Esophagus muscularis mucosa (tissue), 4 donors: ENCODE results near the gene NTPCR. TPM values are rescaled to one million over a fixed set of nuclear protein-coding genes. Genes with fewer than 3 reads are reported as not detected.
"Not testable (repeated sequence)": the region's sequence is repeated elsewhere in the genome, so short reads cannot be mapped to it uniquely, and the experiment has no call there.

Experiments used
- DNase-seq: peaks from one replicate; pipeline ENCODE4 v3.0.0-alpha.2; 2017; ENCODE audit errors: extremely low spot score
- H3K27ac ChIP-seq, 4 donors: fragments of 200-600 bp; sonication (generic); replicated peaks in 1 of 4; 1 replicate in 3 of 4; 2 replicates in 1 of 4; pipeline ENCODE4 v1.5.1; 2016 to 2019; ENCODE audit warnings: mild to moderate bottlenecking in 1 of 4
- H3K27me3 ChIP-seq, 4 donors: fragments of 200-600 bp; sonication (generic); one replicate each; pipeline versions ENCODE4 v1.5.1 to v1.6.0; 2016 to 2019
- H3K36me3 ChIP-seq, 4 donors: fragments of 200-600 bp; sonication (generic); one replicate each; pipeline ENCODE4 v1.5.1; 2016 to 2019
- H3K4me1 ChIP-seq, 4 donors: fragments of 200-600 bp; sonication (generic); one replicate each; pipeline ENCODE4 v1.5.1; 2016 to 2019
- H3K4me3 ChIP-seq, 4 donors: fragments of 200-600 bp; sonication (generic); 1 replicate in 2 of 4; 2 replicates in 2 of 4; pipeline ENCODE4 v1.5.1; 2016 to 2019; ENCODE audit warnings: mild to moderate bottlenecking in 4 of 4, moderate library complexity in 1 of 4
- H3K9me3 ChIP-seq, 4 donors: fragments of 200-600 bp; sonication (generic); 1 replicate in 3 of 4; 2 replicates in 1 of 4; pipeline ENCODE4 v1.5.1; 2016 to 2019
- EP300 ChIP-seq: sonication (generic); formaldehyde crosslinking; IDR thresholded peaks from one replicate; pipeline ENCODE4 v1.6.1; 2017; ENCODE audit warnings: antibody characterized with exemption
- POLR2A ChIP-seq: fragments of 450-650 bp; IDR thresholded peaks from one replicate; pipeline ENCODE4 v1.6.1; 2017; ENCODE audit warnings: antibody characterized with exemption, moderate library complexity, mild to moderate bottlenecking, low read depth
- POLR2AphosphoS5 ChIP-seq, 2 donors: sonication (generic); formaldehyde crosslinking; IDR thresholded peaks; one replicate each; pipeline ENCODE4 v1.6.1; 2017; ENCODE audit warnings: antibody characterized with exemption in 2 of 2
- WGBS: methylation state at CpG from one replicate; pipeline ENCODE4 v1.1.5; 2018; 5-methylcytosine and 5-hydroxymethylcytosine counted together
- intact Hi-C: fragments of 100-400 bp; cut with DNase I; formaldehyde crosslinking; loops from one replicate; pipeline ENCODE4 v1.15.1; 2023
- total RNA-seq, 4 donors: library from RNA; depleted of rRNA; stranded (reverse); fragments of >200 nt; gene quantifications; one replicate each; pipeline versions ENCODE4 v1.1.0 to v1.2.1, GENCODE V29; 2016
- TF ChIP-seq, protein P1 (sequence below), 3 experiments: fragments of 200-600 bp in 2 of 3; fragments of 450-650 bp in 1 of 3; sonication (generic) in 2 of 3; IDR thresholded peaks; one replicate each; pipeline ENCODE4 v1.5.1; 2017 to 2019; ENCODE audit warnings: antibody characterized with exemption in 3 of 3, mild to moderate bottlenecking in 2 of 3, moderate library complexity in 1 of 3

The NTPCR gene
- total RNA-seq, 4 donors from 2014 or later, result 21.7 to 26.6 (median 24.6) TPM

DNA sequence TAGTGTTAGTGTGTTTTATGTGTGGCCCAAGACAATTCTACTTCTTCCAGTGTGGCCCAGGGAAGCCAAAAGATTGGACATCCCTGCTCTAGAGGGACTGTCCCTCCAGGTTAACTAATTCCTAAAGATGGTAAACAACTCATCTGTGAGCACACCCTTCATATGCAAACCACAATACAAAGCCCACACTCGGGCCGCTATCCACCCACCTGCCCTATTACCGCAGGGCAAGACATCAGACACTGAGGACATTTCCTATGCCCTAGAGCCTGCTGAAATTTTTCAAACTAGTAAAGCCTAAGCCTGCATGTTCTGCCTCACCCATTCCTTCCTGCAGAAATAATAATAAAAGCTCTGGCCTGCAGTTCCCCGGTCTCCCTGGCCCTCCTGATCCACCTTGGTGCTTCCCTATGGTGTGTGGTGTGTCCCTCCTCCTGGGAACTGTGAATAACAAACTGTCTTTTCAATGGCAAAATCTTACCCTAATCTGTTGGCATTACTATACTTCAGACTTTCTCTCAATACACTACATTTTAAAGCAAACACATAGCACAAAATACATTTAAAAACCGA is 39.3 kb upstream of the NTPCR start:
- no peak for DNase-seq
- Histone ChIP-seq H3K4me1 (no peaks in the 10 kb centered on the region), H3K27ac (no peak overlapping the region), H3K27me3 (no peaks in the 10 kb centered on the region), H3K9me3 (no peaks in the 10 kb centered on the region), H3K4me3 (no peak overlapping the region), H3K36me3 (no peaks in the 10 kb centered on the region)
- intact Hi-C loops, result no loop called here
- TF ChIP-seq EP300, result no peak
- WGBS, result 88% methylated on average over 5 of the region's 5 CpGs

DNA sequence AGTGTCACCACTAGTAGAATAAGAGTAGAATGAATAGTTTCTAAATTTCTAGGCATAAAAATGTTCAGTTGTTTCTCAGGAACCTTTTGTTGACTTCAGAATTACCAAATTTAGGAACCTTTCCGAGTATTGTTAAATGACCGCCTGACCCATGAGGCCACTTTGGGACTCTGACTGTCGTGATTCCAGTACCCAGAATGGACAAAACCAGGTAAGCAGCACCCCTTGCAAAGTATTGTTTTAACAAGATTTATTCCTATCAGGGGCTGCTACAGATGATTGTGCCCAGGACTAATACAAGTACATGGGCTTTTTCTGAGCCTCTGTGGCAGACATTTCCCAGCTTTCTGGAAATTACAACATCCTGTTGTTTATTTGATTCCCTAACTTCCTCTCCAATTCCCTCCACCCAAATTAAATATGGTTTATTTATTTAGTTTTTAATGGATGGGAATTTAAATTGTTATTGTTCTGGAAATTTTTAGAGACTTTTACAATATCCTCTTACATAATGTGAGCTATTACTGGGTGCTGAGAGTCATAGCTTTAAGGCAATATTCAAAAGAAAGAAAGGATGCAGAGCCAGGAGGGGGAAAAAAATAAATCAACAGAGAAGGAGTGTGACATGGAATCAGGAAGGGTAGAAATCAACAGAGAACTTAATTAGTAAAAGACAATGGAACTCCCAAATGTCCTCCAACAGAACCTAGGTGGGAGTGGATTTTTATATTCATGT is 37.4 kb upstream of the NTPCR start:
- Histone ChIP-seq H3K36me3 (no peaks in the 10 kb centered on the region), H3K27me3 (no peaks in the 10 kb centered on the region), H3K27ac (no peak overlapping the region), H3K9me3 (no peaks in the 10 kb centered on the region), H3K4me3 (no peak overlapping the region), H3K4me1 (no peaks in the 10 kb centered on the region)
- intact Hi-C loops, result no loop called here
- TF ChIP-seq, protein P1, sequence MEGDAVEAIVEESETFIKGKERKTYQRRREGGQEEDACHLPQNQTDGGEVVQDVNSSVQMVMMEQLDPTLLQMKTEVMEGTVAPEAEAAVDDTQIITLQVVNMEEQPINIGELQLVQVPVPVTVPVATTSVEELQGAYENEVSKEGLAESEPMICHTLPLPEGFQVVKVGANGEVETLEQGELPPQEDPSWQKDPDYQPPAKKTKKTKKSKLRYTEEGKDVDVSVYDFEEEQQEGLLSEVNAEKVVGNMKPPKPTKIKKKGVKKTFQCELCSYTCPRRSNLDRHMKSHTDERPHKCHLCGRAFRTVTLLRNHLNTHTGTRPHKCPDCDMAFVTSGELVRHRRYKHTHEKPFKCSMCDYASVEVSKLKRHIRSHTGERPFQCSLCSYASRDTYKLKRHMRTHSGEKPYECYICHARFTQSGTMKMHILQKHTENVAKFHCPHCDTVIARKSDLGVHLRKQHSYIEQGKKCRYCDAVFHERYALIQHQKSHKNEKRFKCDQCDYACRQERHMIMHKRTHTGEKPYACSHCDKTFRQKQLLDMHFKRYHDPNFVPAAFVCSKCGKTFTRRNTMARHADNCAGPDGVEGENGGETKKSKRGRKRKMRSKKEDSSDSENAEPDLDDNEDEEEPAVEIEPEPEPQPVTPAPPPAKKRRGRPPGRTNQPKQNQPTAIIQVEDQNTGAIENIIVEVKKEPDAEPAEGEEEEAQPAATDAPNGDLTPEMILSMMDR (IDR thresholded peaks at IDR 0.05), result no peak
- TF ChIP-seq POLR2A, result no peak
- no peak for TF ChIP-seq EP300
- TF ChIP-seq POLR2AphosphoS5 (IDR thresholded peaks at IDR 0.05), result no peak
- 76% methylated on average over 3 of the region's 3 CpGs for WGBS
- DNase-seq, result no peak

DNA sequence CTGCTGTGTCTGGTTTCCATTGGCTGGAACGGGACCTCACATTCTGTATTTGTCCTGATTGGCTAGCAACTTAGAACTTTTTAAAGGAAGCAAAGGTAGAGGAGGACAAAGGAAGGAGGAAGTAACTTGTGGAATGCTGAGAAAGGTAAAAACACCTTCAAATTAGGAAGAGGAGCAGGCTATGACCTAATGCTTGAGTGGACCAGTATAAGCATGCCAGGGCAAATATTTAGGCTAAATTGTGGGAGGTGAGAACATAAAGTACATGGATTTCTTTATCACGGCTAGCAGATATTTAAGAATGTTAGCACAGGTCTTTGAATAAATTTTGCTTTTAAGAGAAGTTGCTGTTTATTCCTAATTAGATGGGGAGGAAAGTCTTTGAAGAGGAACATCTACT is 36.1 kb upstream of the NTPCR start:
- H3K9me3 ChIP-seq, H3K4me3 ChIP-seq, H3K27me3 ChIP-seq, H3K27ac ChIP-seq, H3K4me1 ChIP-seq, H3K36me3 ChIP-seq, intact Hi-C loops, DNase-seq: not testable (repeated sequence)
- WGBS, result 87% methylated on average over 2 of the region's 2 CpGs

DNA sequence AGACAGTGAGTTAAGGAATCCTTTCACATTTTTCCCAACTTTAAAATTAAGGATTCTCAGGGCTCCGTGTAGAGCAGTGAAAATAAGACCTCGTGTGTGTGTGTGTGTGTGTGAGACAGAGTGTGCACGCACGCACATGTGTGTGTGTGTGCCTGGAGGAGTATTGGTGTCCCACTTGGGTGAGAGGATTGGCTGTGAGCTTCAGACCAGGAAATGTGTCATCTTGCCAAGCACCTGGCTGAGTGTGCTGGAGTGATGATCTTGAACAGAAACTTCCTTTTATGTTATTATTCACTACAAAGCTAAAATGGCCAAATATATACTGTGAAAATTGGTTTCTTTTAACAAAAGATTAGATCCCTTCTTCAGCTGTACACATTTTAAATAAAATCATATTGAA is 35.2 kb upstream of the NTPCR start:
- no peak for DNase-seq
- no peaks in the 10 kb centered on the region for H3K9me3 ChIP-seq
- H3K4me3 ChIP-seq, result no peak overlapping the region
- no peaks in the 10 kb centered on the region for H3K27me3 ChIP-seq
- WGBS, result 79% methylated on average over 4 of the region's 4 CpGs
- H3K4me1 ChIP-seq, result no peaks in the 10 kb centered on the region
- no peaks in the 10 kb centered on the region for H3K36me3 ChIP-seq
- intact Hi-C loops, result no loop called here
- H3K27ac ChIP-seq, result no peak overlapping the region
- TF ChIP-seq POLR2AphosphoS5 (IDR thresholded peaks at IDR 0.05), result no peak
- no peak for TF ChIP-seq EP300
- TF ChIP-seq POLR2A, result no peak
- TF ChIP-seq, protein P1 (IDR thresholded peaks at IDR 0.05), result no peak

DNA sequence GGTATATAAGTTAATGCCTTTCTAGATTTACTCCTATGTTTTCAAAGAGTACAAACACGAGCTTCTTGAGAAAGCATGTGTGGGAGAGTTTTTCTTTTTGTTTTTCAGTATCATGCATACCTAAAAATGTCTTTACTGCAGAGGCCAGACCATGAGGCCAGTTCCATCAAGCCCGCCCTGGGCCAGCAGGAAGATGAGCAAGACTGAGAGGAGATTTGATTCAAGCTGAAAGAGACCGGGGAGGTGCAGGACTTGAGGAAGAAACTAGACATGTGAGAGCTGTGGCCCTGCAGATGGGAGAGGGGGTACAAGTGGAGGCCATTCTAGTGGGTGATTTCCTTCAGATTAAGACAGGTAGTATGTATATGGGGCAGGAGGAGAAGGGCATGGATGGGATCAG is 33.4 kb upstream of the NTPCR start:
- Histone ChIP-seq H3K9me3 (no peaks in the 10 kb centered on the region), H3K27me3 (no peaks in the 10 kb centered on the region), H3K36me3 (no peaks in the 10 kb centered on the region), H3K4me1 (no peaks in the 10 kb centered on the region), H3K4me3 (no peak overlapping the region), H3K27ac (no peak overlapping the region)
- intact Hi-C loops, result no loop called here
- DNase-seq, result no peak
- TF ChIP-seq POLR2AphosphoS5 (IDR thresholded peaks at IDR 0.05) (no peak), EP300 (no peak), POLR2A (no peak)
- TF ChIP-seq, protein P1 (IDR thresholded peaks at IDR 0.05), result no peak
- 89% methylated on average over 3 of the region's 3 CpGs for WGBS

DNA sequence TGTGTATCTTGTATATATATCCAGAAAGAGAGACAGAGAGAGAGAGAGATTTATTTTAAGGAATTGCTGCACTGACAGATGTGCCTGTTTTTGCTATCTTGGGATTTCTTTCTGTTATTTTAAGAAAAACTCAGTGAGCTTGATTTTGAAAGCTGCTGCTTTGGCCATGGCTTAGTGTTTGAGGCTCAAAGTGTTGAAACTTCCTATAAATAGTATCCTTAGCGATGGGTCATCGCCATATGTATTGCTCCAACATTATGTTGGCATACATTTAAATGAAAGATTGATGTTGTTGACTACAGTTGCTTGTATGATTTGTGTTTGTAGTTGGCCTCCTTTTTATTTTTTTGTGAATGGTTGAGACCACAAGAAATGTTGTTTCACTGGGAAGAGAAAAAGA is 29.0 kb upstream of the NTPCR start:
- TF ChIP-seq POLR2AphosphoS5 (IDR thresholded peaks at IDR 0.05) (no peak), EP300 (no peak), POLR2A (no peak)
- TF ChIP-seq, protein P1 (IDR thresholded peaks at IDR 0.05), result no peak
- intact Hi-C loops, result no loop called here
- H3K27ac ChIP-seq, result no peak overlapping the region
- 65% methylated on average over 2 of the region's 2 CpGs for WGBS
- H3K9me3 ChIP-seq, result no peaks in the 10 kb centered on the region
- no peaks in the 10 kb centered on the region for H3K27me3 ChIP-seq
- DNase-seq, result no peak
- H3K4me3 ChIP-seq, result no peak overlapping the region
- H3K4me1 ChIP-seq, result no peaks in the 10 kb centered on the region
- no peaks in the 10 kb centered on the region for H3K36me3 ChIP-seq
